ENCODE results near the gene CLK1. TPM values are rescaled to one million over a fixed set of nuclear protein-coding genes. Genes with fewer than 3 reads are reported as not detected.

Gene CLK1
- total RNA-seq, 4 donors from 2014 or later: 94.3 to 177 (median 108) TPM

- Histone ChIP-seq H3K27me3 (no peaks in the 10 kb centered on the region), H3K4me3 (no peak overlapping the region), H3K9me3 (no peaks in the 10 kb centered on the region), H3K27ac (replicated peaks in 1 of 4) (no peak overlapping the region), H3K36me3 (peaks cover 77 to 90% (median 83%) of the 10 kb centered on the region in 4 donors), H3K4me1 (peaks cover 37 to 74% (median 63%) of the 10 kb centered on the region in 4 donors)
- TF ChIP-seq EP300 (IDR thresholded peaks at IDR 0.05): no peak
- TF ChIP-seq POLR2A (IDR thresholded peaks at IDR 0.05; ENCODE audit: low read depth): no peak
- TF ChIP-seq CTCF (IDR thresholded peaks at IDR 0.05): no peak
- intact Hi-C loops (cut with DNase I): no loop called here
- WGBS: 83% methylated on average over 8 of the region's 8 CpGs
- DNase-seq (ENCODE audit: extremely low spot score): no peak
These were observed 7.7 kb downstream of the CLK1 start for GRCh38 chr2:200856806-200857205.

GRCh38 chr2:200852605-200853004 is 11.9 kb downstream of the CLK1 start:
- intact Hi-C loops (cut with DNase I): no loop called here
- Histone ChIP-seq H3K36me3 (peaks cover 70 to 75% (median 73%) of the 10 kb centered on the region in 4 donors), H3K27me3 (no peaks in the 10 kb centered on the region), H3K9me3 (no peaks in the 10 kb centered on the region), H3K4me1 (peaks cover 9 to 33% (median 21%) of the 10 kb centered on the region in 4 donors), H3K4me3 (no peak overlapping the region), H3K27ac (replicated peaks in 1 of 4) (no peak overlapping the region)
- 88% methylated on average over 2 of the region's 2 CpGs for WGBS
- no peak for DNase-seq (ENCODE audit: extremely low spot score)
- TF ChIP-seq POLR2A (IDR thresholded peaks at IDR 0.05; ENCODE audit: low read depth) (no peak), EP300 (IDR thresholded peaks at IDR 0.05) (no peak), CTCF (IDR thresholded peaks at IDR 0.05) (no peak), POLR2AphosphoS5 (IDR thresholded peaks at IDR 0.05) (no peak)

GRCh38 chr2:200851398-200852248 is 12.8 kb downstream of the CLK1 start:
- intact Hi-C loops (cut with DNase I): no loop called here
- H3K4me3 ChIP-seq: no peak overlapping the region
- no peak for DNase-seq (ENCODE audit: extremely low spot score)
- H3K9me3 ChIP-seq: no peaks in the 10 kb centered on the region
- 96% methylated on average over 6 of the region's 6 CpGs for WGBS
- peak overlapping the region in 1 of 4 donors; percentile 15 for H3K27ac ChIP-seq (replicated peaks in 1 of 4)
- TF ChIP-seq CTCF (IDR thresholded peaks at IDR 0.05) (no peak), POLR2AphosphoS5 (IDR thresholded peaks at IDR 0.05) (no peak), POLR2A (IDR thresholded peaks at IDR 0.05; ENCODE audit: low read depth) (no peak), EP300 (IDR thresholded peaks at IDR 0.05) (no peak)
- no peaks in the 10 kb centered on the region for H3K27me3 ChIP-seq
- peaks cover 60 to 65% (median 63%) of the 10 kb centered on the region in 4 donors for H3K36me3 ChIP-seq
- H3K4me1 ChIP-seq: peaks cover 4 to 23% (median 13%) of the 10 kb centered on the region in 4 donors

GRCh38 chr2:200850512-200851256 is 13.8 kb downstream of the CLK1 start:
- peaks cover 51 to 55% (median 53%) of the 10 kb centered on the region in 4 donors for H3K36me3 ChIP-seq
- 87% methylated on average over 14 of the region's 14 CpGs for WGBS
- intact Hi-C loops (cut with DNase I): no loop called here

More at GRCh38 chr2:200850512-200851256, 13.8 kb downstream of the CLK1 start:
- no peak for DNase-seq (ENCODE audit: extremely low spot score)
- H3K9me3 ChIP-seq: no peaks in the 10 kb centered on the region
- no peaks in the 10 kb centered on the region for H3K27me3 ChIP-seq
- H3K27ac ChIP-seq (replicated peaks in 1 of 4): no peak overlapping the region
- TF ChIP-seq CTCF (IDR thresholded peaks at IDR 0.05) (no peak), POLR2A (IDR thresholded peaks at IDR 0.05; ENCODE audit: low read depth) (no peak), POLR2AphosphoS5 (IDR thresholded peaks at IDR 0.05) (peak in 1 of 2 donors; percentile 30), EP300 (IDR thresholded peaks at IDR 0.05) (no peak)
- H3K4me3 ChIP-seq: no peak overlapping the region
- H3K4me1 ChIP-seq: peaks cover 2 to 14% (median 5%) of the 10 kb centered on the region in 4 donors
